T-helper 9 cell (primary cell): ENCODE data around the gene CADM4.
"Not testable (repeated sequence)": the region's sequence is repeated elsewhere in the genome, so short reads cannot be mapped to it uniquely, and the experiment has no call there.

Experiments
- DNase-seq: peaks from one replicate; pipeline ENCODE4 v3.0.0-alpha.2; 2020

CADM4 gene

DNA sequence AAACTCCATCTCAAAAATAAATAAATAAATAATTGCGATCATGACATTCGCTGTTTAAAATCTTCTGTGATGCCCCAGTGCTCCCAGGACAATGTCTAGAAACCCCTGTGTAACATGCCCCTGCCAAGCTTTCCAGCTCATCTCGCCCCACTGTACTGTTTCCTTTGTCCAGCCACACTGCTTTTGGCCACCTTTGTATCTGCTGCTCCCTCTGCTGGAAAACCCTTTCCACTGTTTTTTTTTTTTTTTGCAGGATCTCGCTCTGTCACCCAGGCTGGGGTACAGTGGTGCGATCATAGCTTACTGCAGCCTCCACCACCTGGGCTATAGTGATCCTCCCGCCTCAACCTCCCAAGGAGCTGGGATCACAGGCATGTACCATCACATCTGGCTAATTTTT lies 22.8 kb upstream of the CADM4 start:
- DNase-seq, result no peak

- no peak for DNase-seq
Observed at GRCh38 chr19:43660971-43661360, 21.3 kb upstream of the CADM4 start.

- DNase-seq, result no peak
Observed at GRCh38 chr19:43660301-43660970, 20.8 kb upstream of the CADM4 start.

- DNase-seq, result no peak
Observed at GRCh38 chr19:43658494-43658893, 18.8 kb upstream of the CADM4 start.

DNA sequence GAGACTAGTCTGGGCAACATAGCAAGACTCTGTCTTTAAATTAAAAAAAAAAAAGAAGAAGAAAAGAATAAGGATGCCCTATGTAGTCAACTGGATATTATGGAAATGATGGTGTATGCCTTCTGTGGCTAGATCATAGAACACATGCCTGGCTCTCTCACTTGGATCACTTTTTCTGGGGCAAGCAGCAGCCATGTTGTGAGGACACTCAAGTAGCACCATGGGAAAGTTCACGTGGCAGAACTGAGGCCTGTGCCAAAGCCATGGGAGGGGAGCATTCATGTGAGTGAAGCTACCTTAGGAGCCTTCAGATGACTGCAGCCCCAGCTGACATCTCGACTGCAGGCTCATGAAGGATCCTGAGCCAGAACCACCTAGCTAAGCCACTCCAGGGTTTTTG lies 18.4 kb upstream of the CADM4 start:
- no peak for DNase-seq

- DNase-seq, result no peak
Observed at GRCh38 chr19:43656436-43656835, 16.8 kb upstream of the CADM4 start.

GRCh38 chr19:43652546-43652874 lies 12.9 kb upstream of the CADM4 start:
- DNase-seq, result no peak

DNA sequence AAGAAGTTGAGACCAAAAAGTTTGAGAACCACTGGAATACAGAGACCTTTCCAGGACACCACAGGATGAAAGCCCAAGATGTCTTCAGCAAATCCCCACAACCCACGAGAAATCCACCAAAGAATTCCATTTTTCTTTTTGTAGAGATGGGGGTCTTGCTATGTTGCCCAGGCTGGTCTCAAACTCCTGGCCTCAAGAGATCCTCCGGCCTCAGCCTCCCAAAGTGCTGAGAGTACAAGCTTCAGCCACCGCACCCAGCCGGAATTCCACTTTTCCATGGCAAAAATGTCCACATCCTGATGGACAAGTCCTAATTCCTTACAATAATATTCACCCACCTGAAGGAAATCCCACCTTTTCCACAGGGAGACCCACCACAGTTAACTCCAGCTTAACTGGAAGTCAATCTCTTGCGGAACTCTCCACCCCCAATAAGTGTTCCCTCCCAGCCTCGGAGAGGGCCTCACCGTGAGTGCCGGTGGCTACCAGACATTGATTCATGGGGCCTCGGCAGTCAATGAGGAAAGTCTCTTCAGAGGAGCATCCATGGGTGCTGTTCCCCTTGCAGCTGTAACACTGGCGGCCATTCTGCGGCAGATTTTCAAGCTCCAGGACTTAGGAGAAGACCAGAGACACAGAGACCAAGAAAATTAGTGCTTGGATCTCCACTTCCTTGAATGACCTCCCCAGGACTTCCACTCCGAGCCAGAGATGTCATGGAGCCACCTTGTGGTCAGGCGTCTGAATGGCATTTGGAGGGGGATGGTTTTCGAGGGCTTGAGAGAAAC lies 12.3 kb upstream of the CADM4 start:
- no peak for DNase-seq

- DNase-seq, result not testable (repeated sequence)
Observed at GRCh38 chr19:43650276-43650675, 10.6 kb upstream of the CADM4 start.

GRCh38 chr19:43649514-43649913 lies 9.9 kb upstream of the CADM4 start:
- no peak for DNase-seq

- DNase-seq, result no peak
Observed at GRCh38 chr19:43648633-43649032, 9.0 kb upstream of the CADM4 start.

GRCh38 chr19:43644181-43644580 lies 4.5 kb upstream of the CADM4 start:
- no peak for DNase-seq

DNA sequence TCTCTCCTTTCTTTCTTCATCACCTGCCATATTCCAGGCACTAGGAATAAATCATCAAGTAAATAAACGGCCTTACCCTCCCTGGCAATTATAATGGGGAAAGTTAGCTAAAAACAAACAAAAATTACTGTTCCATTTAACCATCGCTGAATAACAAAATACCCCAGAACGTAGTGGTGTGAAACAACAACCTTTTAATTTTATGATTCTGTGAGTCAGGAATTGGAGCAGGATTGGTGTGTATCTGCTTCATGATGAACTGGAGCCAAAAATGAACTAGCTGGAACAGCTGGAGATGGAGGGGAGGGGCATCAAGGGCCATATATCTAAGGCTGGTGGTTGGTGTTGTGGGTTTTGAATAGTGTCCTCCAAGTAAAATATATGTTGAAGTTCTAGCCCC lies 3.7 kb upstream of the CADM4 start:
- no peak for DNase-seq

GRCh38 chr19:43642531-43642930 lies 2.9 kb upstream of the CADM4 start:
- no peak for DNase-seq

- DNase-seq, result no peak
Observed at GRCh38 chr19:43641333-43641732, 1.7 kb upstream of the CADM4 start.

DNA sequence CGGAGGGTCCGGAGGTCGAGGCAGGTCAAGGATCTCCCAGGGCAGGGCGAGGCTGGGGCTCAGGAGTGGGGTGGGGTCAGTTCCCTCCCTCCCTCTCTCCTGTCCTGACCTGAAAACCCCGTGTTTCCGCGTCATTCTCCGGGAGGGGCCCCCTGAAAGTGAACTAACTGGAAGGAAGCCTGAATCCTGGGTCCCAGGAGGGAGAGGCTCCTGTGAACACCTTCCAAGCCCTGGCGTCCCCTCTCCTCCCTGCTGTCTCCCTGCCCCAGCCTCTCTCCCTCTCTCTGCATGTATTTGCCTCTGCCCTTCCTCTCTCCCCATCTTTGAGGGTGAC lies 741 bp upstream of the CADM4 start:
- no peak for DNase-seq

DNA sequence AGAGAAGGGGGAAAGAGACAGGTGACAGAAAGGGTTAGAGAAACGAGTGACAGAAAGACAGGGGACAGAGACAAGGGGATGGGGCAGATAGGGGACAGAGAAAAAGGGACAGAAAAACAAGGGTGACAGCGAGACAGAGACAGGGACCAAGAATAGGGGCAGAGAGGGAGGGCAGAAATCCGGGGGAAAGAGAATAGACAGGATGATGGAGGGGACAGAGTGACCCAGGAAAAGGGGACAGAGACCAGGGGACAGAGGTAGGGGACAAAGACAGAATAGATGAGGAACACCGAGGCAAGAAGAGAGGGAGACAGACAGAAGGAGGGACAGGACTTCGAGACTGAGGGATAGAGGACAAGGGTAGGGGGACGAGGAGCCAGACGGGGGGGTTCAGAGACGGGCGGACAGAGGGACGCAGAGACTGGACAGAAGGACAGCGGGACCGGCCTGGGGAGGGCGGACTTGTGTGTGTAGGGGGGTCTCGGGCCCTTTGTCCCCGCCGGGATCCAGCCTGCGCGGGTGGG lies 593 bp downstream of the CADM4 start:
- no peak for DNase-seq

DNA sequence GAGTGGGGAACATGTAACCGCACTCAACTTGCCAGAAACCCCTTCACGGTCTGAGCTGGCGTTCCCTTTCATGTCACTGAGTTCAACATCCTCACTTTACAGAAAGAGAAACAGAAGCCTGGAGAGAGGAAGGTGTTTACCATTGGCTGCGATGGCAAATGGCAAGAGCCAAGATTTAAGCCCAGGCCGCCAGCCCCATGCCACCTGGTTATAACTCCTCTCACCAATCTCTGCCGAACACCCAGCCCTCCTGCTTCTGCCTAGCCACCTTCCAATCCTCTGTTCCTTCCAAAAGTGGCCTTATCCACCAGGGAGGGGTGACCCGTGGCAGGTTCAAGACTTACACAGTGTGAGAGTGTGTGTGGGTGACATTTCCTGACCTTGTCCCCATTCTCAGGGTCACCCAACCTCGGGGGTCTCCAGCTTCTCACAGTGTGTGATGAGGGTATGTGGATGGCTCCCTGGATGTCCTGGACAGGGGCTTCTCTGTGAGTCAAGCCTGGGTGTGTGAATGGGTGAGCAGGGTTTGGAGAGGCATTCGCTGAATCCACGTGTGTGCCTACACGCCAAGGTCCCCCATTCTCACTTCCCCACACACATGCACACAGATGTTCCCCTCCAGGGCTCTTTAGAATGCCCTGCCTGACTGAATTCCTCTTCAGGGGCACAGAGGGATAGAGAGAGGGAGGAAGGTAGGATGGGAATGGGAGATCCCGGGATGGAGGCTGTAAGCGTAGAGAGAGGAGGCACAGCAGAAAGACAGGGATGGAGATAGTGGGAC lies 1.2 kb downstream of the CADM4 start:
- DNase-seq, result no peak

DNA sequence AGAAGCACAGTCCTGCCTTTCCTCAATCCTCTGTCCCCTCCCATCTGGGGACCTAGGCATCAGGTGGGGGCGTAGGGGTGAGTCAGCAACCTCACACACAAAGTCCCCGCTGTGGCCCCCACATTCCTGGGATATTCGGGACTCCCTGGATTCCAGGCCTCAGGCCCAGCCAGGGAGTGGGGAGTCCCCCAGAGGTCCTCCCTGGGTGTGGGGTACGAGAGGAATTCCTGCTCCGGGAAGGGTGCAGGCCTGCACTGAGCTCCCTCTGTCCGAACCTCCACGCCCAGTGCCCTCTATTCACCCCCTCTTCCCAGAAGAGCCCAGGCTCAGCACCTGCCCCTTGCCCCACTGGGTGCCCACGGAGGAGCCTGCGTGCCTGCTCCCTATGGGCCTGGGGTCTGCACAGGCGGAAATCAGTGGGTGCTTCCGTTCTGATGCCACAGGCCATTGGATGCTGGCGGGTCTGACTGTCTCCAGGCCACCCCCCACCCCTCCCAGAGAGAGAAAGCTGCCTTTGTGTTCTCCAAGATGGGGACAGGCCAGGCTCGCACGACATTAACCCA lies 3.4 kb downstream of the CADM4 start:
- no peak for DNase-seq

- DNase-seq, result not testable (repeated sequence)
Observed at GRCh38 chr19:43635561-43635940, 4.1 kb downstream of the CADM4 start.

DNA sequence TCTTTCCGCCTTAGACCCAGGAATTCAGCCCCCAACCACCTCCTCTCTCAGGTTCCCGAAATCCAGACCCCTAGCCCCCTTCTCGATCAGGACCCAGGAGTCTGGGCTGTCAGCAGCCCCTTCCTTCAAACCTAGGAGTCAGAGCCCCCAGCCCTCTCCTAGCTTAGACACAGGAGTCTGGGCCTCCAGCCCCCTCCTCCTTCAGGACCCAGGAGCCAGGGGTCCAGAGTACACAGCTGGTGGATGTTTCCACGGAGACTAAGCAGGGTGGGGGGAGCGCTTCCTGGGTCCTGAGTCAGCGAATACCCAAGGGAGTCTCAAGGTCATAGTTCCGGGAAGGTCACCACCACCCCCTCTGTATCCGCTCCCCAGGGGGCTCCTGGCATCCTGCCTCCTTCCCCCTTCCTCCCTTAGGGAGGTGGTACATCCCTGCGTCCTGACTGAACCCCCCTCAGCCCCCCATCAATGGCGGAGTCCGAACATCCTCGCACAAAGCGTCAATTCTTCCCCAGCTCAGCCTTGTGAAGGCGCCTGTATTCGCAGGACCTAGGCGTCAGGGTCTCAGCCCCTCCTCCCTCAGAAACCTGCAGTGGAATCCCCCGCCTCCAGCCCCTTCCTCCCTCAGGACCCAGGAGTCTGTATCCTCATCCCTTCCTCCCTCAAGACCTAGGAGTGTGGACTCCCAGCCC lies 4.6 kb downstream of the CADM4 start:
- no peak for DNase-seq

GRCh38 chr19:43634506-43634871 lies 5.2 kb downstream of the CADM4 start:
- DNase-seq, result no peak

DNA sequence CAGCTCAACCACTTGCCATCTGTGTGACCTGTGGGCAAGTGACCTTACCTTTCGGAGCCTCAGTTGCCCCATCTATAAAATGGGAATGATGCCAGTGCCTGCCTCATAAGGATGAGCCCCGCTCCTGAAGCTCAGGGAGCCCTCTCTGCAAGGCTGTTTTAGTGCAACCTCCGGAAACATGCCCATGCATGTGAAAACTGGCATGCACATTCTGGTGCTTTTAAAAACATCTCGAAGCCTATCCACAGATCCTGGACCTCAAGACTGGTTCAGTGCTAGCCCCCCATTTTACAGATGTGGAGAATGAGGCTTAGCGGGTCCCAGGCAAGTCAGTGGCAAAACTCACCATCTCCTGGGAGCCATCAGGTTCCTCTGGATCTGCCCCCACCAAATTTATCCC lies 5.6 kb downstream of the CADM4 start:
- DNase-seq, result no peak
